ENCODE measurements around the gene TMEM187. TPM values are rescaled to one million over a fixed set of nuclear protein-coding genes. Genes with fewer than 3 reads are reported as not detected.

Gene TMEM187
- total RNA-seq, 1 experiment from 2014 or later = 9.0 TPM

Other genes with a start within 250 kb of the TMEM187 start
- 138 and 211 TPM in 2 replicates for gene BCAP31, start 248.4 kb upstream of the TMEM187 start, total RNA-seq (2014; rRNA removed)
- gene ABCD1, start 247.9 kb upstream of the TMEM187 start, total RNA-seq (2014; rRNA removed) = 25.8 and 30.5 TPM in 2 replicates
- 5.0 and 9.7 TPM in 2 replicates for gene PLXNB3, start 208.5 kb upstream of the TMEM187 start, total RNA-seq (2014; rRNA removed)
- 0.45 and 1.3 TPM in 2 replicates for gene SRPK3, start 191.7 kb upstream of the TMEM187 start, total RNA-seq (2014; rRNA removed)
- 83.6 and 86.6 TPM in 2 replicates for gene IDH3G, start 178.4 kb upstream of the TMEM187 start, total RNA-seq (2014; rRNA removed)
- gene SSR4, start 178.1 kb upstream of the TMEM187 start, total RNA-seq (2014; rRNA removed) = 201 and 222 TPM in 2 replicates
- 1.2 and 1.7 TPM in 2 replicates for gene PDZD4, start 142.2 kb upstream of the TMEM187 start, total RNA-seq (2014; rRNA removed)
- 0.29 and 2.1 TPM in 2 replicates for gene L1CAM, start 86.6 kb upstream of the TMEM187 start, total RNA-seq (2014; rRNA removed)
- gene AVPR2, start 68.1 kb upstream of the TMEM187 start, total RNA-seq (2014; rRNA removed) = not detected in 2 replicates
- 4.1 and 15.2 TPM in 2 replicates for gene ARHGAP4, start 46.5 kb upstream of the TMEM187 start, total RNA-seq (2014; rRNA removed)
- gene NAA10, start 37.7 kb upstream of the TMEM187 start, total RNA-seq (2014; rRNA removed) = 160 and 164 TPM in 2 replicates
- 0.40 TPM in 1 of 2 replicates, not detected in the other for gene RENBP, start 28.1 kb upstream of the TMEM187 start, total RNA-seq (2014; rRNA removed)
- gene HCFC1, start 936 bp upstream of the TMEM187 start, total RNA-seq (2014; rRNA removed) = 36.8 and 37.4 TPM in 2 replicates
- gene IRAK1, start 47.1 kb downstream of the TMEM187 start, total RNA-seq (2014; rRNA removed) = 135 and 149 TPM in 2 replicates
- 23.8 and 23.9 TPM in 2 replicates for gene MECP2, start 125.0 kb downstream of the TMEM187 start, total RNA-seq (2014; rRNA removed)
- not detected in 2 replicates for gene OPN1LW, start 171.5 kb downstream of the TMEM187 start, total RNA-seq (2014; rRNA removed)
- not detected in 2 replicates for gene OPN1MW, start 209.8 kb downstream of the TMEM187 start, total RNA-seq (2014; rRNA removed)
- not detected in 2 replicates for gene OPN1MW2, start 247.0 kb downstream of the TMEM187 start, total RNA-seq (2014; rRNA removed)

Data from LHCN-M2 (cell line).